ENCODE results near the gene PAM16.
"Not testable (repeated sequence)": the region's sequence is repeated elsewhere in the genome, so short reads cannot be mapped to it uniquely, and the experiment has no call there.

Gene PAM16

GRCh38 chr16:4350787-4351659, at the start of gene PAM16:
PAM16 (minus strand) TSS chr16:4351321; CDS start chr16:4351234, 87 bp downstream.
- DNase-seq: peak; percentile 98

- no peak for DNase-seq
Measured at GRCh38 chr16:4399001-4399730, 48.0 kb upstream of the PAM16 start.

- DNase-seq: no peak
Measured at GRCh38 chr16:4395055-4395726, 44.1 kb upstream of the PAM16 start.

GRCh38 chr16:4393850-4394249, 42.7 kb upstream of the PAM16 start:
- not testable (repeated sequence) for DNase-seq

- no peak for DNase-seq
Measured at GRCh38 chr16:4393240-4393600, 42.1 kb upstream of the PAM16 start.

GRCh38 chr16:4392382-4393239, 41.5 kb upstream of the PAM16 start:
- no peak for DNase-seq

- DNase-seq: no peak
Measured at GRCh38 chr16:4391631-4392381, 40.7 kb upstream of the PAM16 start.

GRCh38 chr16:4390266-4391260, 39.4 kb upstream of the PAM16 start:
- no peak for DNase-seq

GRCh38 chr16:4389051-4389955, 38.2 kb upstream of the PAM16 start:
- no peak for DNase-seq

- no peak for DNase-seq
Measured at GRCh38 chr16:4388271-4389021, 37.3 kb upstream of the PAM16 start.

GRCh38 chr16:4387781-4388180, 36.7 kb upstream of the PAM16 start:
- no peak for DNase-seq

- no peak for DNase-seq
Measured at GRCh38 chr16:4386951-4387565, 35.9 kb upstream of the PAM16 start.

GRCh38 chr16:4386451-4386805, 35.3 kb upstream of the PAM16 start:
- no peak for DNase-seq

GRCh38 chr16:4385789-4386450, 34.8 kb upstream of the PAM16 start:
- no peak for DNase-seq

- no peak for DNase-seq
Measured at GRCh38 chr16:4385066-4385788, 34.1 kb upstream of the PAM16 start.

- DNase-seq: no peak
Measured at GRCh38 chr16:4384509-4384942, 33.4 kb upstream of the PAM16 start.

Measured in activated effector memory CD4-positive, alpha-beta T cell treated with Interleukin-2 at 50 U/mL for 16 hours (primary cell).